Measurements from ENCODE around the gene SH3BP1.

SH3BP1 gene

DNA sequence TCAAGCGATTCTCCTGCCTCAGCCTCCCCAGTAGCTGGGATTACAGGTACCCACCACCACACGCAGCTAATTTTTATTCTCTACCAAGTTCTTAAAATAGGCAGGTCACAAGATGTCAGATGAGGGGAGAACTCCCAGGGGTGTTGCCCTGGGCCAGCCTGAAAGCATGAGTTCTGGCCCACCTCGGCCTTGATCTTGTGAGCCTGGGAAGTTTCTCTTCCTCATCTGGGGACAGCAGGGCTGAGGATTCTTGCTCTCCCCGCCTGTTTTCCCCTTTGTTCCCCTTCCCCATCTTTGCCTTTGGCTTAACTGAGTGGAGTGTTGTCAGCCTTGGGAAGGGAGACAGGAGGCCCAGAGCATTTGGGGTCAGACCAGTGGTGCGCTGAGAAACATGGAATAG is 22.6 kb downstream of the SH3BP1 start:
- no peak overlapping the region for H3K4me3 Mint-ChIP-seq
- peaks cover 55% of the 10 kb centered on the region for H3K4me1 Mint-ChIP-seq
- TF ChIP-seq, protein P1, sequence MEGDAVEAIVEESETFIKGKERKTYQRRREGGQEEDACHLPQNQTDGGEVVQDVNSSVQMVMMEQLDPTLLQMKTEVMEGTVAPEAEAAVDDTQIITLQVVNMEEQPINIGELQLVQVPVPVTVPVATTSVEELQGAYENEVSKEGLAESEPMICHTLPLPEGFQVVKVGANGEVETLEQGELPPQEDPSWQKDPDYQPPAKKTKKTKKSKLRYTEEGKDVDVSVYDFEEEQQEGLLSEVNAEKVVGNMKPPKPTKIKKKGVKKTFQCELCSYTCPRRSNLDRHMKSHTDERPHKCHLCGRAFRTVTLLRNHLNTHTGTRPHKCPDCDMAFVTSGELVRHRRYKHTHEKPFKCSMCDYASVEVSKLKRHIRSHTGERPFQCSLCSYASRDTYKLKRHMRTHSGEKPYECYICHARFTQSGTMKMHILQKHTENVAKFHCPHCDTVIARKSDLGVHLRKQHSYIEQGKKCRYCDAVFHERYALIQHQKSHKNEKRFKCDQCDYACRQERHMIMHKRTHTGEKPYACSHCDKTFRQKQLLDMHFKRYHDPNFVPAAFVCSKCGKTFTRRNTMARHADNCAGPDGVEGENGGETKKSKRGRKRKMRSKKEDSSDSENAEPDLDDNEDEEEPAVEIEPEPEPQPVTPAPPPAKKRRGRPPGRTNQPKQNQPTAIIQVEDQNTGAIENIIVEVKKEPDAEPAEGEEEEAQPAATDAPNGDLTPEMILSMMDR (IDR thresholded peaks at IDR 0.05) = no peak
- DNase-seq = no peak
- H3K27ac Mint-ChIP-seq = peak overlapping the region; percentile 93
- no peaks in the 10 kb centered on the region for H3K9me3 Mint-ChIP-seq
- H3K36me3 Mint-ChIP-seq (ENCODE audit: low read depth) = peaks cover 19% of the 10 kb centered on the region
- H3K27me3 Mint-ChIP-seq (ENCODE audit: low read depth, poor library complexity) = no peaks in the 10 kb centered on the region

DNA sequence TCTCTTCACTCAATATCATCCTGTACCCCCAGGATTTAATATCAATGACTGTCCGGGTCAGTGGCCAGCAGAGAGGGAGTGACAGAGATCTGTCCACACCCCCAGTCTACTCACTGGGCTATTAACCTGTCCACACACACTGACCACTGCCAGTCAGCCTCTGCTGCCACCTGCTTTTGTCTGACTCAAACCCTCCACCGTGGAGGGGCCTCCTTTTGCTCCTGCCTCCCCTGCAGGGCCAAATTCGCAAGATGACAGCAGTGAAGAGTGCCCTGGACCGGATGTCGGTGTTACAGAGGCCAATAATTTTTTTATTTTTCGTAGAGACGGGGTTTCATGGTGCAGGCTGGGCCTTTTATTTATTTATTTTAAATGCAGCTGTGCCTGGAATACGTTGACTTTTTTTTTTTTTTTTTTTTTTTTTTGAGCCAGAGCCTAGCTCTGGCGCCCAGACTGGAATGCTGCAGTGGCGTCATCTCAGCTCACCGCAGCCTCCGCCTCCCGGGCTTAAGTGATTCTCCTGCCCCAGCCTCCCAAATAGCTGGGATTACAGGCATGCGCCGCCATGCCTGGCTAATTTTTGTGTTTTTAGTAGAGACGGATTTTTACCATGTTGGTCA is 24.2 kb downstream of the SH3BP1 start:
- TF ChIP-seq, protein P1 (IDR thresholded peaks at IDR 0.05) = no peak
- no peak overlapping the region for H3K4me3 Mint-ChIP-seq
- peak overlapping the region; percentile 72 for H3K27ac Mint-ChIP-seq
- no peak for DNase-seq
- H3K9me3 Mint-ChIP-seq = no peaks in the 10 kb centered on the region
- no peaks in the 10 kb centered on the region for H3K27me3 Mint-ChIP-seq (ENCODE audit: low read depth, poor library complexity)
- H3K36me3 Mint-ChIP-seq (ENCODE audit: low read depth) = peaks cover 32% of the 10 kb centered on the region
- H3K4me1 Mint-ChIP-seq = peaks cover 57% of the 10 kb centered on the region

DNA sequence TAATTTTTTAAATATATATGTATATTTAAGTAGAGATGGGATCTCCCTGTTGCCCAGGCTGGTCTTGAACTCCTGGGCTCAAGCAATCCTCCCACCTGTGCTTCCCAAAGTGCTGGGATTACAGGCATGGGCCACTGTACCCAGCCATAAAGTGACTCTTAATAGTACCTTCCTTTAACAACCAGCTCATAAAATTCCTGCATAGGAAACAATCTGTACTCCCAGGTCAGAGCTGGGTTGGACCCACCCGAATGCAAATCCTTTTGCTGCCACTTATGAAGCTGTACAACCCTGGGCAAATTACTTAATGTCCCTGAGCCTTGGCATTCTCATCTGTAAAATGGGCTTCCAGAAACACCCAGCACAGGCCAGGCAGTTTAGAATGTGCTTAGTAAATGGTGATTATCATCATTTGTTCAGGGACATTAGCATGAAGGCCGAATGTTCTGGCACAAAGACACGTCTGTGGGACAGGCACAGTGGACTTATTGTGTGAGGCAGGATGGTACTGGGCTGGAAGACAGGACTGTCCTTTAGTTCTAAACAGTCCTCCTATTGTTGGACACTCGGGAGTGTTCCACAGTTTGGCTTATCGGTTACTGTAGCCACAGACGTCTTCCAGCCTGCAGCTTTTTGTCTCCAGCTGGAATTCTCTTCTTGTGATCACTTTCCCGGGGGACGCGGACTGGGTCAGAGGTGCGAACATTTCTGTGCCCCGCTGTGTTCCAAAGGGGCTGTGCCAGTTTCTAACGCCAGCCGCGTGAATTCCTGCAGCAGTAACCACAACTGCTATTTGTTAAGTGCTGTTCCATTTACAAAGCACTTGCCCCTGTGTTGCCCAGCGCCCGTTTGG is 25.0 kb downstream of the SH3BP1 start:
- Mint-ChIP-seq H3K4me1 (peaks cover 53% of the 10 kb centered on the region), H3K27me3 (ENCODE audit: low read depth, poor library complexity) (no peaks in the 10 kb centered on the region), H3K9me3 (no peaks in the 10 kb centered on the region), H3K27ac (no peak overlapping the region), H3K36me3 (ENCODE audit: low read depth) (peaks cover 32% of the 10 kb centered on the region), H3K4me3 (no peak overlapping the region)
- no peak for DNase-seq
- TF ChIP-seq, protein P1 (IDR thresholded peaks at IDR 0.05) = no peak

DNA sequence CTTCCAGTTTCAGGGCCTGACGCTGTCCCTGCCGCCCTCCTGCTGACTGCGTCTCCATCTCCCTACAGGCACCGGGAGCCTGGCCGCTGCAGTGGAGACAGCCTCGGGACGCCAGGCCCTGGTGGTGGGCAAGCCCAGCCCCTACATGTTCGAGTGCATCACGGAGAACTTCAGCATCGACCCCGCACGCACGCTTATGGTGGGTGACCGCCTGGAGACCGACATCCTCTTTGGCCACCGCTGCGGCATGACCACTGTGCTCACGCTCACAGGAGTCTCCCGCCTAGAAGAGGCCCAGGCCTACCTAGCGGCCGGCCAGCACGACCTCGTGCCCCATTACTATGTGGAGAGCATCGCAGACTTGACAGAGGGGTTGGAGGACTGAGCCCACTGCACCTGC is 26.0 kb downstream of the SH3BP1 start:
- H3K9me3 Mint-ChIP-seq = no peaks in the 10 kb centered on the region
- H3K4me3 Mint-ChIP-seq = no peak overlapping the region
- H3K4me1 Mint-ChIP-seq = peaks cover 42% of the 10 kb centered on the region
- H3K27me3 Mint-ChIP-seq (ENCODE audit: low read depth, poor library complexity) = no peaks in the 10 kb centered on the region
- H3K27ac Mint-ChIP-seq = no peak overlapping the region
- TF ChIP-seq, protein P1 (IDR thresholded peaks at IDR 0.05) = no peak
- DNase-seq = no peak
- peaks cover 32% of the 10 kb centered on the region for H3K36me3 Mint-ChIP-seq (ENCODE audit: low read depth)

DNA sequence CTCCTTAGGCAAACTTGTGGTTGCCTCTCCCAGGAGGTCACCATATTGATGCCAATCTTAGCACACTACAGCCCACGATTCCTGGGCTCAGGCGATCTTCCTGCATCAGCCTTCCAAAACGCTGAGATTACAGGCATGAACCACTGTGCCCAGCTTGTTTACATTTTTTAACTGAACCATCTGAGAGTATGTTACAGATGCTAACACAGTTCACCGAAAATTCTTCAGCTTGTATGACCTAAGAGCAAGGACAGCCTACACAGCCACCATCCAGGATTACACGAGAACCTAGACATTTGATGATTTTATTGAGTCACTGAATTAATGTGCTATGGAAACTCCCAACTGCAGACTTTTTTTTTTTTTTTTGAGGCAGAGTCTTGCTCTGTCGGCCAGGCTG is 30.1 kb downstream of the SH3BP1 start:
- Mint-ChIP-seq H3K36me3 (ENCODE audit: low read depth) (peaks cover 26% of the 10 kb centered on the region), H3K4me3 (no peak overlapping the region), H3K27ac (no peak overlapping the region), H3K9me3 (no peaks in the 10 kb centered on the region), H3K27me3 (ENCODE audit: low read depth, poor library complexity) (no peaks in the 10 kb centered on the region), H3K4me1 (peaks cover 18% of the 10 kb centered on the region)
- TF ChIP-seq, protein P1 (IDR thresholded peaks at IDR 0.05) = no peak
- no peak for DNase-seq
